Measurements from ENCODE around the gene OR52H1. TPM values are rescaled to one million over a fixed set of nuclear protein-coding genes. Genes with fewer than 3 reads are reported as not detected.

The OR52H1 gene
- total and polyA plus RNA-seq, 2 of the 8 experiments (the other 6 are each of a cell fraction or from before 2014, with no cell fraction given) = 0.09 TPM; not detected in 1

DNA sequence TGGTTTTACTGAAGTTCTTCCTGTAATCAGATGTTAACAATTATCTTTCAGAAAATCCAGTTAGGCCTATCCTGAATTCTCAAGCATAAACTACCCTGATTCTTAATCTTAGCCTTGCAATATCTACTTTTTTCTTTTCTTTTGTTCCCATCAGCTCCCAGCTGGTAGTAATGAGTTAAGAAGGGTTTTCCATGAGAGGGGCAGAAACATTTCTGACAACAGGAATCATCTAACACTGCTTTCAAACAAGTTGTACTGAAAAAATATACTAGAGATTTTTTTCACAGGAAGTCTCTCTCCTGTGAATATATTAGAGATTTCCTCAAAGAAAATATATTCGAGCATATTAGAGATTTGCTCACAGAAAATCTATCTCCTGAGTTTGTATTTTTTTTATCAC is 44.8 kb upstream of the OR52H1 start:
- Histone ChIP-seq H4K20me1 (replicated peaks in 1 of 2; ENCODE audit: control insufficient read depth in 1 of 2, insufficient read depth in 2 of 2, low read length in 2 of 2) (peaks cover 0 to 2% of the 10 kb centered on the region in 2 experiments), H3K23me2 (ENCODE audit: low read depth, low read length) (peaks cover 8% of the 10 kb centered on the region; the same call in 1 of the 2 replicates), H3K4me3 (ENCODE audit: extremely low read depth in 1 of 4, insufficient read depth in 2 of 4, low read depth in 3 of 4, low read length in 4 of 4) (no peak overlapping the region), H3K4ac (replicated peaks; ENCODE audit: insufficient read length, low read depth, low read length) (no peak overlapping the region), H3K56ac (replicated peaks; ENCODE audit: insufficient read length, low read depth, low read length) (no peak overlapping the region), H3K36me3 (ENCODE audit: control insufficient read depth in 2 of 4, insufficient read depth in 4 of 4, low read length in 3 of 4) (no peaks in the 10 kb centered on the region), H4K91ac (replicated peaks; ENCODE audit: insufficient read length, low read length) (no peak overlapping the region), H3K14ac (ENCODE audit: insufficient read length) (no peak overlapping the region), H3K27me3 (replicated peaks in 1 of 4; ENCODE audit: control insufficient read depth in 3 of 4, extremely low read depth in 1 of 4, insufficient read depth in 3 of 4, low read length in 3 of 4) (no peaks in the 10 kb centered on the region; a peak in 1 of 7 replicates), H3K79me1 (ENCODE audit: low read depth, low read length) (no peaks in the 10 kb centered on the region), H3K9me3 (ENCODE audit: insufficient read depth in 2 of 2, low read depth in 1 of 2, low read length in 1 of 2) (peaks cover 0 to 8% of the 10 kb centered on the region in 2 experiments; a peak in 1 of 4 replicates), H2BK20ac (ENCODE audit: low read length) (no peak overlapping the region), H2BK120ac (replicated peaks; ENCODE audit: low read depth, low read length) (no peak overlapping the region), H2AFZ (ENCODE audit: low read length) (no peak overlapping the region), H3K9ac (replicated peaks in 1 of 4; ENCODE audit: extremely low read depth in 1 of 4, low read depth in 3 of 4, low read length in 3 of 4) (no peak overlapping the region), H2BK5ac (ENCODE audit: low read depth, low read length) (no peak overlapping the region), H2BK12ac (ENCODE audit: low read depth, low read length) (no peak overlapping the region), H2BK15ac (ENCODE audit: low read length) (no peak overlapping the region), H3K27ac (ENCODE audit: low read depth, low read length) (no peak overlapping the region), H4K5ac (ENCODE audit: insufficient read length, low read depth, low read length) (no peak overlapping the region), H3K18ac (ENCODE audit: extremely low read depth, low read length) (no peak overlapping the region), H3K23ac (ENCODE audit: insufficient read length) (no peak overlapping the region), H3K4me2 (ENCODE audit: insufficient read depth in 1 of 2, low read depth in 2 of 2, low read length in 2 of 2) (no peak overlapping the region), H3K79me2 (ENCODE audit: control insufficient read depth in 1 of 2, insufficient read depth in 2 of 2, low read length in 2 of 2) (peaks cover 0 to 5% of the 10 kb centered on the region in 2 experiments; a peak in 1 of 4 replicates), H2AK5ac (ENCODE audit: low read depth, low read length) (no peak overlapping the region), H4K8ac (ENCODE audit: extremely low read depth, insufficient read depth, low read length) (no peak overlapping the region), H3K4me1 (replicated peaks in 1 of 4; ENCODE audit: control insufficient read depth in 3 of 4, insufficient read depth in 4 of 4, low read length in 3 of 4) (peaks cover 0 to 14% (median 4%) of the 10 kb centered on the region in 4 experiments; a peak in 5 of 7 replicates)
- POLR2A ChIA-PET (ENCODE audit: partially characterized antibody) = no interaction called here
- WGBS, 2 experiments (ENCODE audit: extremely low coverage in 1 of 2, insufficient coverage in 1 of 2, insufficient read length in 1 of 2, insufficient replicate concordance in 2 of 2, low coverage in 1 of 2, low lambda C conversion rate in 2 of 2, missing lambda C conversion rate in 1 of 2) = 79% methylated on average over 1 of the region's 1 CpG; no CpG with 5 or more reads in 1 of the 2 experiments
- FAIRE-seq = no peak
- CTCF ChIA-PET (ENCODE audit: partially characterized antibody) = no interaction called here
- DNase-seq (ENCODE audit: low read depth in 1 of 2, low spot score in 2 of 2) = no peak
- TF ChIP-seq RXRA (IDR thresholded peaks at IDR 0.05; ENCODE audit: insufficient read depth, low read depth, low read length) = no peak
- no peak for TF ChIP-seq POLR2AphosphoS5 (IDR thresholded peaks at IDR 0.05; ENCODE audit: low read depth, low read length)
- TF ChIP-seq SP4 (IDR thresholded peaks at IDR 0.05; ENCODE audit: low read length) = no peak
- TF ChIP-seq SUZ12 (IDR thresholded peaks at IDR 0.05; ENCODE audit: low read length) = no peak
- no peak for TF ChIP-seq KDM1A (IDR thresholded peaks at IDR 0.05; ENCODE audit: borderline replicate concordance, low read length)
- TF ChIP-seq GTF2F1 (IDR thresholded peaks at IDR 0.05; ENCODE audit: borderline replicate concordance, low read depth, low read length) = no peak
- TF ChIP-seq ASH2L (IDR thresholded peaks at IDR 0.05; ENCODE audit: low read length) = no peak
- no peak for TF ChIP-seq CTBP2 (IDR thresholded peaks at IDR 0.05; ENCODE audit: borderline replicate concordance, insufficient read depth, insufficient read length, low read length)
- TF ChIP-seq RAD21 (IDR thresholded peaks at IDR 0.05 in 1 of 2, conservative IDR thresholded peaks at IDR 0.05 in 1 of 2; ENCODE audit: low read depth in 2 of 2, low read length in 2 of 2) = no peak
- TF ChIP-seq RNF2 (IDR thresholded peaks at IDR 0.05; ENCODE audit: borderline replicate concordance, low read depth, low read length, missing control alignments, poor library complexity, severe bottlenecking) = no peak
- TF ChIP-seq SIRT6 (IDR thresholded peaks at IDR 0.05; ENCODE audit: low read length) = no peak
- TF ChIP-seq, protein P1, sequence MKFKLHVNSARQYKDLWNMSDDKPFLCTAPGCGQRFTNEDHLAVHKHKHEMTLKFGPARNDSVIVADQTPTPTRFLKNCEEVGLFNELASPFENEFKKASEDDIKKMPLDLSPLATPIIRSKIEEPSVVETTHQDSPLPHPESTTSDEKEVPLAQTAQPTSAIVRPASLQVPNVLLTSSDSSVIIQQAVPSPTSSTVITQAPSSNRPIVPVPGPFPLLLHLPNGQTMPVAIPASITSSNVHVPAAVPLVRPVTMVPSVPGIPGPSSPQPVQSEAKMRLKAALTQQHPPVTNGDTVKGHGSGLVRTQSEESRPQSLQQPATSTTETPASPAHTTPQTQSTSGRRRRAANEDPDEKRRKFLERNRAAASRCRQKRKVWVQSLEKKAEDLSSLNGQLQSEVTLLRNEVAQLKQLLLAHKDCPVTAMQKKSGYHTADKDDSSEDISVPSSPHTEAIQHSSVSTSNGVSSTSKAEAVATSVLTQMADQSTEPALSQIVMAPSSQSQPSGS (IDR thresholded peaks at IDR 0.05; ENCODE audit: low read length) = no peak

Data from H1 (cell line).